Astrocyte (in vitro differentiated cells and primary cell): ENCODE measurements around the gene SERPINE3. TPM values are rescaled to one million over a fixed set of nuclear protein-coding genes. Genes with fewer than 3 reads are reported as not detected.

Experiments
- DNase-seq: peaks from one replicate; pipeline ENCODE4 v3.0.0-alpha.2; 2010; ENCODE audit warnings: low read depth
- FAIRE-seq: peaks from 2 replicates; lab custom pipeline; 2011; peaks lifted over from hg19 to GRCh38; lab: Jason Lieb, UNC
- H2AFZ ChIP-seq: 2 replicates; pipeline ENCODE4 v1.6.0; 2012; ENCODE audit warnings: low read depth, low read length, inconsistent platforms
- H3K27ac ChIP-seq: 2 replicates; pipeline ENCODE4 v1.5.1; 2011; ENCODE audit warnings: low read depth, low read length, inconsistent platforms
- H3K27me3 ChIP-seq: 2 replicates; pipeline ENCODE4 v1.6.0; 2011; ENCODE audit warnings: low read length, inconsistent platforms; ENCODE audit not compliant: insufficient read depth
- H3K36me3 ChIP-seq: 2 replicates; pipeline ENCODE4 v1.5.1; 2011; ENCODE audit warnings: low read length, inconsistent platforms; ENCODE audit not compliant: insufficient read depth
- H3K4me1 ChIP-seq: 2 replicates; pipeline ENCODE4 v1.5.1; 2011; ENCODE audit warnings: low read length, inconsistent platforms; ENCODE audit not compliant: insufficient read depth
- H3K4me2 ChIP-seq: 2 replicates; pipeline ENCODE4 v1.6.0; 2012; ENCODE audit warnings: low read length, inconsistent platforms
- H3K4me3 ChIP-seq: 2 replicates; pipeline ENCODE4 v1.5.1; 2011; ENCODE audit warnings: low read depth, mild to moderate bottlenecking, low read length, inconsistent platforms; ENCODE audit not compliant: insufficient read depth
- H3K79me2 ChIP-seq: 2 replicates; pipeline ENCODE4 v1.6.0; 2012; ENCODE audit warnings: mild to moderate bottlenecking, low read length, inconsistent platforms; ENCODE audit not compliant: insufficient read depth
- H3K9ac ChIP-seq: 2 replicates; pipeline ENCODE4 v1.6.0; 2012; ENCODE audit warnings: mild to moderate bottlenecking, low read length, inconsistent platforms
- H3K9me3 ChIP-seq: 2 replicates; pipeline ENCODE4 v1.5.1; 2012; ENCODE audit warnings: low read depth, mild to moderate bottlenecking, low read length, inconsistent platforms; ENCODE audit not compliant: insufficient read depth
- H4K20me1 ChIP-seq: 2 replicates; pipeline ENCODE4 v1.6.0; 2012; ENCODE audit warnings: low read length, inconsistent platforms; ENCODE audit not compliant: insufficient read depth
- H3K27ac Mint-ChIP-seq: one replicate; pipeline ENCODE4 v1.8.0; 2021; ENCODE audit warnings: mild to moderate bottlenecking, mixed read lengths; ENCODE audit not compliant: unreplicated experiment
- H3K27me3 Mint-ChIP-seq: one replicate; pipeline ENCODE4 v1.8.0; 2021; ENCODE audit warnings: low read depth, mixed read lengths; ENCODE audit not compliant: unreplicated experiment
- H3K36me3 Mint-ChIP-seq: one replicate; pipeline ENCODE4 v1.8.0; 2021; ENCODE audit warnings: low read depth, mixed read lengths; ENCODE audit not compliant: unreplicated experiment
- H3K4me1 Mint-ChIP-seq: one replicate; pipeline ENCODE4 v1.8.0; 2021; ENCODE audit warnings: low read depth, mixed read lengths; ENCODE audit not compliant: unreplicated experiment
- H3K4me3 Mint-ChIP-seq: one replicate; pipeline ENCODE4 v1.8.0; 2021; ENCODE audit warnings: mild to moderate bottlenecking, moderate library complexity, mixed read lengths; ENCODE audit not compliant: unreplicated experiment
- H3K9me3 Mint-ChIP-seq: one replicate; pipeline ENCODE4 v1.8.0; 2021; ENCODE audit warnings: mild to moderate bottlenecking, mixed read lengths; ENCODE audit not compliant: unreplicated experiment
- CTCF ChIP-seq: IDR thresholded peaks from 2 replicates; pipeline ENCODE4 v1.5.1; 2011; ENCODE audit warnings: low read depth, mild to moderate bottlenecking, inconsistent platforms, low read length, moderate library complexity; ENCODE audit not compliant: insufficient read depth
- EZH2 ChIP-seq: IDR thresholded peaks from 2 replicates; pipeline ENCODE4 v1.6.1; 2012; ENCODE audit warnings: mild to moderate bottlenecking, low read length, inconsistent platforms; ENCODE audit not compliant: insufficient read depth
- total RNA-seq: library from RNA; stranded (reverse); gene quantifications from 2 replicates; pipeline ENCODE4 v1.2.1, GENCODE V29; 2021

The SERPINE3 gene
- total RNA-seq, 1 donor from 2014 or later, result not detected

- H4K20me1 ChIP-seq, result peaks cover 87% of the 10 kb centered on the region
- DNase-seq (no peak), FAIRE-seq (no peak)
- H3K4me2 ChIP-seq, result no peak overlapping the region
- Mint-ChIP-seq H3K4me3 (no peak overlapping the region), H3K36me3 (peaks cover 7% of the 10 kb centered on the region), H3K4me1 (peaks cover 14% of the 10 kb centered on the region), H3K9me3 (no peaks in the 10 kb centered on the region), H3K27me3 (no peaks in the 10 kb centered on the region), H3K27ac (peak overlapping the region; percentile 68)
- peaks cover 92% of the 10 kb centered on the region for H3K79me2 ChIP-seq
- no peaks in the 10 kb centered on the region for H3K9me3 ChIP-seq
- H3K4me1 ChIP-seq, result peaks cover 6% of the 10 kb centered on the region
- H3K27ac ChIP-seq, result no peak overlapping the region
- TF ChIP-seq EZH2 (no peak), CTCF (no peak)
- peaks cover 4% of the 10 kb centered on the region for H3K36me3 ChIP-seq
- H3K4me3 ChIP-seq, result no peak overlapping the region
- no peak overlapping the region for H3K9ac ChIP-seq
- no peaks in the 10 kb centered on the region for H3K27me3 ChIP-seq
- H2AFZ ChIP-seq, result no peak overlapping the region
These were observed 56.9 kb downstream of the SERPINE3 start for GRCh38 chr13:51396352-51396751.

GRCh38 chr13:51397262-51397941 is 57.9 kb downstream of the SERPINE3 start:
- no peak for TF ChIP-seq EZH2
- TF ChIP-seq CTCF, result no peak
- Histone ChIP-seq H2AFZ (no peak overlapping the region), H3K79me2 (peaks cover 91% of the 10 kb centered on the region), H3K9me3 (no peaks in the 10 kb centered on the region), H4K20me1 (peaks cover 88% of the 10 kb centered on the region), H3K9ac (no peak overlapping the region), H3K4me3 (no peak overlapping the region), H3K36me3 (peaks cover 4% of the 10 kb centered on the region), H3K27ac (no peak overlapping the region), H3K4me1 (peaks cover 6% of the 10 kb centered on the region), H3K27me3 (no peaks in the 10 kb centered on the region), H3K4me2 (no peak overlapping the region)
- Mint-ChIP-seq H3K27ac (peak overlapping the region; percentile 49), H3K27me3 (no peaks in the 10 kb centered on the region), H3K4me1 (peaks cover 14% of the 10 kb centered on the region), H3K4me3 (no peak overlapping the region), H3K36me3 (peaks cover 4% of the 10 kb centered on the region), H3K9me3 (no peaks in the 10 kb centered on the region)
- DNase-seq (peak; percentile 77), FAIRE-seq (peak; percentile 91)

GRCh38 chr13:51405176-51405575 is 65.7 kb downstream of the SERPINE3 start:
- Histone ChIP-seq H3K27me3 (no peaks in the 10 kb centered on the region), H3K27ac (no peak overlapping the region), H3K9me3 (no peaks in the 10 kb centered on the region), H3K9ac (no peak overlapping the region), H4K20me1 (peaks cover 79% of the 10 kb centered on the region), H3K4me1 (no peaks in the 10 kb centered on the region), H2AFZ (no peak overlapping the region), H3K36me3 (peaks cover 1% of the 10 kb centered on the region), H3K4me3 (no peak overlapping the region), H3K4me2 (no peak overlapping the region), H3K79me2 (peaks cover 90% of the 10 kb centered on the region)
- H3K27me3 Mint-ChIP-seq, result no peaks in the 10 kb centered on the region
- H3K4me1 Mint-ChIP-seq, result peaks cover 3% of the 10 kb centered on the region
- DNase-seq (no peak), FAIRE-seq (no peak)
- H3K9me3 Mint-ChIP-seq, result peaks cover 2% of the 10 kb centered on the region
- peaks cover 10% of the 10 kb centered on the region for H3K36me3 Mint-ChIP-seq
- TF ChIP-seq EZH2, result no peak
- no peak for TF ChIP-seq CTCF
- H3K4me3 Mint-ChIP-seq, result no peak overlapping the region
- H3K27ac Mint-ChIP-seq, result no peak overlapping the region
